Upper lobe of right lung (tissue), 1 donor: Measurements from ENCODE around the gene SUPT20HL2. TPM values are rescaled to one million over a fixed set of nuclear protein-coding genes. Genes with fewer than 3 reads are reported as not detected.

Experiments
- ATAC-seq: fragments of 200-7000 bp; cut with Tn5 transposase; one replicate; pipeline ENCODE4 v1.9.1; 2020; ENCODE audit warnings: mild to moderate bottlenecking, moderate library complexity
- DNase-seq: peaks from one replicate; pipeline ENCODE4 v3.0.0-alpha.2; 2020
- H3K27ac ChIP-seq: fragments of 200-600 bp; one replicate; pipeline ENCODE4 v1.8.0; 2022
- H3K27me3 ChIP-seq: fragments of 200-600 bp; one replicate; pipeline ENCODE4 v1.8.0; 2022; ENCODE audit warnings: mild to moderate bottlenecking
- H3K36me3 ChIP-seq: fragments of 200-600 bp; one replicate; pipeline ENCODE4 v1.8.0; 2022
- H3K4me1 ChIP-seq: fragments of 200-600 bp; one replicate; pipeline ENCODE4 v1.8.0; 2022
- H3K4me3 ChIP-seq: fragments of 200-600 bp; one replicate; pipeline ENCODE4 v1.8.0; 2022; ENCODE audit warnings: mild to moderate bottlenecking
- H3K9me3 ChIP-seq: fragments of 200-600 bp; one replicate; pipeline ENCODE4 v1.8.0; 2022
- intact Hi-C: fragments of 100-400 bp; cut with DNase I; formaldehyde crosslinking; loops from one replicate; pipeline ENCODE4 v1.11.0; 2022
- total RNA-seq: library from RNA; stranded (reverse); fragmentation: NEBNext Ultra II Directional; extraction: Animal tissue kit (Norgen Biotek cat#: 25700); gene quantifications from one replicate; pipeline ENCODE4 v1.2.1, GENCODE V29; 2021
- TF ChIP-seq, protein P1 (sequence below): fragments of 200-600 bp; IDR thresholded peaks from one replicate; pipeline ENCODE4 v1.8.0; 2022; ENCODE audit warnings: antibody characterized with exemption
- donor health status: DM: no; HTN: yes; CAD: no; lungs with severe emphysema.

The SUPT20HL2 gene
- total RNA-seq, 1 donor from 2014 or later, result not detected

GRCh38 chrX:24292353-24292752, 21.5 kb downstream of the SUPT20HL2 start:
- Histone ChIP-seq H3K9me3 (no peaks in the 10 kb centered on the region), H3K4me3 (no peak overlapping the region), H3K36me3 (no peaks in the 10 kb centered on the region), H3K27ac (no peak overlapping the region), H3K4me1 (no peaks in the 10 kb centered on the region), H3K27me3 (no peaks in the 10 kb centered on the region)
- TF ChIP-seq, protein P1, sequence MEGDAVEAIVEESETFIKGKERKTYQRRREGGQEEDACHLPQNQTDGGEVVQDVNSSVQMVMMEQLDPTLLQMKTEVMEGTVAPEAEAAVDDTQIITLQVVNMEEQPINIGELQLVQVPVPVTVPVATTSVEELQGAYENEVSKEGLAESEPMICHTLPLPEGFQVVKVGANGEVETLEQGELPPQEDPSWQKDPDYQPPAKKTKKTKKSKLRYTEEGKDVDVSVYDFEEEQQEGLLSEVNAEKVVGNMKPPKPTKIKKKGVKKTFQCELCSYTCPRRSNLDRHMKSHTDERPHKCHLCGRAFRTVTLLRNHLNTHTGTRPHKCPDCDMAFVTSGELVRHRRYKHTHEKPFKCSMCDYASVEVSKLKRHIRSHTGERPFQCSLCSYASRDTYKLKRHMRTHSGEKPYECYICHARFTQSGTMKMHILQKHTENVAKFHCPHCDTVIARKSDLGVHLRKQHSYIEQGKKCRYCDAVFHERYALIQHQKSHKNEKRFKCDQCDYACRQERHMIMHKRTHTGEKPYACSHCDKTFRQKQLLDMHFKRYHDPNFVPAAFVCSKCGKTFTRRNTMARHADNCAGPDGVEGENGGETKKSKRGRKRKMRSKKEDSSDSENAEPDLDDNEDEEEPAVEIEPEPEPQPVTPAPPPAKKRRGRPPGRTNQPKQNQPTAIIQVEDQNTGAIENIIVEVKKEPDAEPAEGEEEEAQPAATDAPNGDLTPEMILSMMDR, result no peak
- DNase-seq, result no peak
- intact Hi-C loops, result no loop called here
- ATAC-seq, result no peak

DNA sequence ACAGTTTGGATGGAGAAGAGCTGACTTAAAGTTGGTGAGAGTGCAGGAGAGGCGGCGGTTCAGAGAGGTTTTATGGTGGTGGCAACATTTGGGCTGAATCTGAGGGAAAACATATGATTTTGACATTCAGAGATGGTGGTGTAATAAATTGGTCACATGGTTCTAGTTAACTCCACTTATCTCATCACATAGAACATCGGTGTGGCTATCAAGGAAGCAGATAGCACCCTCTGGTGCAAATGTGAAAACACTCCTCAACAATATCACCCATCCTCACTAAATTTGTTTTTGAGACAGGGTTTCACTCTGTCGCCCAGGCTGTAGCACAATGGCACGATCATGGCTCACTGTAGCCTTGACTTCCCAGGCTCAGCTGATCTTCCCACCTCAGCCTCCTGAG, 28.8 kb downstream of the SUPT20HL2 start:
- intact Hi-C loops, result no loop called here
- H3K27ac ChIP-seq, result no peak overlapping the region
- H3K9me3 ChIP-seq, result no peaks in the 10 kb centered on the region
- H3K4me3 ChIP-seq, result no peak overlapping the region
- TF ChIP-seq, protein P1, result no peak
- no peaks in the 10 kb centered on the region for H3K4me1 ChIP-seq
- no peak for ATAC-seq
- no peaks in the 10 kb centered on the region for H3K36me3 ChIP-seq
- H3K27me3 ChIP-seq, result no peaks in the 10 kb centered on the region
- DNase-seq, result no peak

DNA sequence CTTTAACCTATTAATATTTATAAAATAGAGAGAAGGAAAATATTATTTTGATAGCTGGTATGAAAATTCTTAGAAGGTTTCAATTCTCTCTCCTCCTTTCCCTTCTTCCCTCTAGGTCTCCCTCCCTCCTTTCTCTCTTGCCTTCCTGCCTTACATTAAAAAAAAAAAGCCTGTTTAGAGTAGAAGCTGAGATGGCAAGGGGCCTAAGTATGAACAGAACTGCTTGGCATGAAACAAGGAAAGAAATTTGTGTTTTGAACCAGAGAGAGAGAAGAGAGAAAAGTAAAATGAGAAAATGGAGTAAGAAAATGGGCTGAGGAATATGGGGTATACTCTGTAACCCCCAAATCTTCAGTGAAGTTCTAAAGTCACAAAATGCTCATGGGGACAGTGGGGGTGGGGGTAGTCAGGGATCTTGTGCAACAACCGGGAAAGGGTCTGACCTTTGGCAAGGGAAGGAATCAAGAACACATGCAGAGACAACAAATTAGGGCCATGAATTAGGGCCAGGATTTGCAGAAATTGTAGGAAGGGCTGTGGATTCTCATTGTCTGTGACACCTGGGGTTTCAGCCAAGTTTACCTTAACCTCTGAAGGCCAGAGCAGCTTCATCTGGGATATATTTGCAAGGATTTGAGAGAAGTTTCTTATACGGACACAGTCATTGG, 30.6 kb downstream of the SUPT20HL2 start:
- Histone ChIP-seq H3K27ac (no peak overlapping the region), H3K4me1 (no peaks in the 10 kb centered on the region), H3K36me3 (no peaks in the 10 kb centered on the region), H3K4me3 (no peak overlapping the region), H3K27me3 (no peaks in the 10 kb centered on the region), H3K9me3 (no peaks in the 10 kb centered on the region)
- DNase-seq (no peak), ATAC-seq (no peak)
- intact Hi-C loops, result no loop called here
- TF ChIP-seq, protein P1, result no peak

DNA sequence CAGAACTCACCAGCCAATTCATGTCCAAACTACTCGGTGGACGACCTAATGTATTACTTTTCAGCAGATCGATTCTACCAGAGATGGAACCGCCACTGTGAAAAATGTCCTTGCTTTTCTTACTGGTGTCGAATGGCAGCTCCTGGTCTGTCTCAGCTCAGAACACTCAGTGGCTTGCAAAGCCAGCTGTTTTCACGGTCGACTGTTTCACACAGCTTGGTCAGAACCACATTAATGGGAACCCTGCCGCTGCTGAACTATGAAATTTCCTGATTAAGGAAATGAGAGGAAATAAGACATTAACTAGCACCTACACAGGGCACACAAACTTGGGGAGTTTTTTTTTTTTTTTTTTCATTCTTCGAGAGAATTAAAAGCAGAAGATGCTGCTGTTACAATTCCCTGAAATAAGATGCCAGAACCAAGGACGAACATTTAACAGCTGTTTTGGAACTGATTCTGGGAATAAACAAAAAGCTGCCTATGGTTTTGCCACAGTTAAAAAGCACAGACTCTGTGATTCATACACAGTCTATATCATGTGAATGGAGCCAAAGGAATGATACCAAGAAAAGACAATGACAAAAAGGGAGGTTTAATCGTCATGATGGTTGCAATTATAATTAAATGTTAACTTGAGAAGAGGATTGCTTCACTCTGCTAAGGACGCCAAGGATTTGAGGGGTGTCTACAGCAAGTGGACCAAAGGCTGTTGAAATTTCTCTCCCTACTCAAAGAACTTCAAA, 31.3 kb downstream of the SUPT20HL2 start:
- DNase-seq, result no peak
- TF ChIP-seq, protein P1, result no peak
- Histone ChIP-seq H3K27me3 (no peaks in the 10 kb centered on the region), H3K36me3 (no peaks in the 10 kb centered on the region), H3K9me3 (no peaks in the 10 kb centered on the region), H3K4me3 (no peak overlapping the region), H3K27ac (no peak overlapping the region), H3K4me1 (no peaks in the 10 kb centered on the region)
- intact Hi-C loops, result no loop called here
- ATAC-seq, result no peak

- ATAC-seq, result no peak
- no peaks in the 10 kb centered on the region for H3K36me3 ChIP-seq
- TF ChIP-seq, protein P1, result no peak
- no peak overlapping the region for H3K27ac ChIP-seq
- no peak overlapping the region for H3K4me3 ChIP-seq
- no peaks in the 10 kb centered on the region for H3K27me3 ChIP-seq
- H3K9me3 ChIP-seq, result no peaks in the 10 kb centered on the region
- intact Hi-C loops, result no loop called here
- no peaks in the 10 kb centered on the region for H3K4me1 ChIP-seq
- DNase-seq, result no peak
These were observed 36.5 kb downstream of the SUPT20HL2 start for GRCh38 chrX:24277405-24277804.
